HL-60/S4 (cell line): ENCODE data around the gene SF3B2.
"Not testable (repeated sequence)": the region's sequence is repeated elsewhere in the genome, so short reads cannot be mapped to it uniquely, and the experiment has no call there.

Experiments used
- in situ Hi-C: fragments of 300-500 bp; cut with MboI; formaldehyde crosslinking; loops from 2 replicates; pipeline ENCODE4 v1.14.3; 2022; ENCODE audit warnings: low sequenced_read_pairs

The SF3B2 gene

DNA sequence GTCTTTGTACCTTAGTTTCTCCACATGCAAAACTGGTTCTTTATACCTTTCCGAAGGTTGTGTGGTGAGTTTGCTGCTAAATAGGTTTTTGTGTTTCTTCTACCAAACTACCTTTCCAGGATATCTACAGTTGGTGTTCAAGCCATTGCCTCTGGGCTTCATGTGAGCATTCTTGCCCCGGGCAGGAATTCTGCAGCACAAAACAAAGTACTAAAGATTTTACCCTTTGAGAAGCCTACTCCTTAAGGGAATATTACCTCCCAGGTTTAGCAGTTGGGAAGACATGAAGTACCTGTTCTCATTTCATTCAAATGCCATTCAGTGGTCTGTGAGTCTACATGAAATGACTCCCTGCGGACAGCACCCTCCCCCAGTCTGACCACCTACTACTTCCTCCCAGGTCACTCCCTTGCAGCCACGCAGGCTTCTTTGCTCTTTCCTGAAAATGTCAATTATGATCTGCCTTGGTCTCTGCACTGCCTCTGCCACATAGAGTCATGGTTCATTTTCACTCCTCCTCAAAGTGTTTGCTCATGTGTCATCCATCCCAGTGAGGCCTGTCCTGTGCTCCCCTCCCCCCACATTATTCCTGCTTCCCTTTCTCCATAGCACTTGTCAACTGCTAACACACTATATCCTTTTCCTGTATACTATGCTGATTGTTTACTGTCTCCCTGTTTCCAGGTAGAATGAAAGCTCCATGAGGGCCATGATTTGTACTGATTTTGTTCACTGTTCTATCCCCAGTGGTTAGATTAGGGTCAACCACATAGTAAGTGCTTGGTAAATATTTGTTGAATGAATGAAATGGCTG lies 54.8 kb downstream of the SF3B2 start:
- in situ Hi-C loops: no loop called here

DNA sequence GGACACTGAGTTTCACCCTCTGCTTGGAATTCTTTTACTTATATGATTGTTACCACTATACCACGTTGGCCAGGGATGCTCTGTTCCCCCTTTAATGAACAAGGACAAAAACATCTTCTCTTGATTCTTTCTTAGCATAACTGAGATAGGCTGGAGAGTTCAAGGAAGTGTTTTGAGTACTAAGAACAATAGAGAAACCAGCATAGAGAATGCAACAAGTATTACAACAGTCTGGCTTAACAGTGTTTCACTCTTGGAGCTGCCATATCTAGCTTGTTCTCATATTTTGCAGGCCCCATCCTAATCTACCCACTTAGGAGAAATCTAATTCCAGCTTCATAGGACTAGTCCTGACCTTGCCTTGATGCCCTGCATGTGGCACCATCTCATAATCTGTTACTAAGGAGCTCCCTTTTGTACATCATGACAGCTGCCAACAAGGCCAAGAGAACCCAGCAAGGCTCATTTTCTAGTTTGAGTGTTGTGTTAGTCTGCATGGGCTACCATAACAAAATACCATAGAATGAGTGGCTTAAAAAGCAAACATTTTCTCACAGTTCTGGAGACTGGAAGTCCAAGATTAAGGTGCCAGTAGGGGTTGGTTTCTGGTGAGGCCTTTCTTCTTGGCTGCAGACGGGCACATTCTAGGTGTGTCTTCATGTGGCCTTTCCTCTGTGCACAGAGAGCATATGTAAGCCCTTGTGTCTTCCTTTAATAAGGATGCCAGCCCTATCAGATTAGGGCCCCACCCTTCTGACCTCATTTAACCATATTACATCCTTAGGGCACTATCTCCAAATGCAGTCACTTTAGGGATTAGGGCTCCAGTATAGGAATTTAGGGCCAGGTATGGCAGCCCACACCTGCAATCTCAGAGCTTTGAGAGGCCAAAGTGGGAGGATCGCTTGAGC lies 55.7 kb downstream of the SF3B2 start:
- in situ Hi-C loops: no loop called here

DNA sequence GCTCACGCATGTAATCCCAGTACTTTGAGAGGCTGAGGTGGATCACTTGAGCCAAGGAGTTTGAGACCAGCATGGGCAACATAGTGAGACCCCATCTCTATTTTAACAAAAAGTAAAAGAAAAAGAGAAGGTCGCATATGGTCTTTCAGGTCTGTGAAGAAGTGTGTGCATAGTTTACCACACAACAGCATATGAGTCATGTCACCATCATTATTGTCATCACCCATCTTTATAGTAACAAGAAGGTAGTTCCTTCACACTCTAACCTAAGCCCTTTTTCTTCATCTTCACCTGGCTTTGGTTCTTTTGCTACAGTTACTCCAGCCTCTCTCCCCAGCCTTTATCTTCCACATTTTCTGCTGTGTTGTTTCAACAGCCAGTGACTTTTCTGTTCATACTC lies 57.1 kb downstream of the SF3B2 start:
- in situ Hi-C loops: no loop called here

DNA sequence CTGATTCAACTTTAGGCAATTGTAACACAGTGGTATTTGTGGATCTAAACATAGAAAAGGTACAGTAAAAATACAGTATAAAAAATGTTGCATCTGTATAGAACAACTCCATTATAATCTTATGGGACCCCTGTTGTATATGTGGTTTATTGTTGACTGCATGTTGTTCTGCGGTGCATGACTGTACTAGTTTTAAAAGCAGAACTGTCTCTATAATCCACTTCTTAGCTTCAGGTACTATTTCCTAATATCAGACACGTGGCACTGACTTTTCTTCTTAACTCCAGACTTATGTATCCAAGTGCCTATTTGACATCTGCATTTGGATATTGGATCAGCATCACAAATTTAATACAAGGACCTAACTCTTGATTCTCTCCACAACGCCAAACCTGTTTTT lies 59.0 kb downstream of the SF3B2 start:
- in situ Hi-C loops: no loop called here

DNA sequence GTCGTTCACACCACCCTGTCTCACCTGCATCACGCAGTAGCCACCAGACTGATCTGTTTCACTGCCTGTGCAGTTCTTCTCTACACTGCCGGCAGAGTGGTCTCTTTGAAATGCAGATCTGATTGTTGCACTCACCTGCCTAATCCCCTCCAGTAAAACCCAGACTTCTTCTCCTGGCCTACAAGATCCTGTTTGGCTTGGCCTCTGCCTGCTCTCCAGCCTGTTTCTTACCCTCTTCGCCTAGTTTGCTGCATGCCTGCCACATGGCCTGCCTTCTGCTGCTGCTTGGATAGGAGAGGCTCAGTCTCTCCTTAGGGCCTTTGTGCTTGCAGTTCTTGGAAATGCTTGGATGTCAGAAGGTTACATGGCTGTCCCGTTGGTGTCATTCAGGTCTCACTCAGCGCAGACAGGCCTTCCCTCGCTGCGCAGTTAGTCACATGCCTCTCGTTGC lies 59.9 kb downstream of the SF3B2 start:
- in situ Hi-C loops: no loop called here

DNA sequence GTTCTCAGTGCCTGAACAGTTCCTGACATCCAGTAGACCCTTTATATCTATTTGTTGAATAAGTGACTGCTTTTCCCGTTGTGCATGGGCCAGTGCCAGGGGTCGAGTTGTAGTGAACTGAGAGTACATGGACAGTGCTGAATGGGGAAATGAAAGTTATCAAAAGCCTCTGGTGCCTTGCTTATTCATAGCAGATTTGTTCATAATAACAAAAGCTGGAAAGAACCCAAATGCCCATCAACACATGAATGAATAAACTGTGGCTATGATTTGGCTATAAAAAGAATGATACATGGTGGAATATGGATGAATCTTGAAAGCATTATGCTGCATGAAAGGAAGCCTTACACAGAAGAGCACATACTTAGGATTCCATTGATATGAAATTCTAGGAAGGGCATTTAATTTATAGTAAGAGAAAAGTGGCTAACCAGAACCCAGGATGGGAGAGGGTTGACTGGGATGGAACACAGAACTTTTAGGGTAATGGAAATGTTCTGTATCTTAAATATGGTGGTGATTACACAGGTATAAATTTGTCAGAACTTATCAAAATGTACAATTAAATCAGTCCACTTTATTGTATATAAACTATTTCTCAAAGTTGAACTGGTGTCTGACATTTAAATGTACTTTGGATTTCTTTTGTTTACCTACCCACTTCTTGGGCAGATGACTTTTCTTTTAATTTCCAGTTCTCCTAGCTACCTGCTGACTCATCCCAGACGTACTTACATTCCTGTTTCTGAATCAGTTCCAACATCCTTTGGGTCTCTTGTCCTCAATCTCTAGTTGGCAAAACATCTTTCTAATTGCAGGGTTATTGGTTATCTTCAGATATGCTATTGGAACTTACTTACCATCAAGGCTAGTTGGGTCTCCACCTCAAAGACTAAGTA lies 60.7 kb downstream of the SF3B2 start:
- in situ Hi-C loops: no loop called here

DNA sequence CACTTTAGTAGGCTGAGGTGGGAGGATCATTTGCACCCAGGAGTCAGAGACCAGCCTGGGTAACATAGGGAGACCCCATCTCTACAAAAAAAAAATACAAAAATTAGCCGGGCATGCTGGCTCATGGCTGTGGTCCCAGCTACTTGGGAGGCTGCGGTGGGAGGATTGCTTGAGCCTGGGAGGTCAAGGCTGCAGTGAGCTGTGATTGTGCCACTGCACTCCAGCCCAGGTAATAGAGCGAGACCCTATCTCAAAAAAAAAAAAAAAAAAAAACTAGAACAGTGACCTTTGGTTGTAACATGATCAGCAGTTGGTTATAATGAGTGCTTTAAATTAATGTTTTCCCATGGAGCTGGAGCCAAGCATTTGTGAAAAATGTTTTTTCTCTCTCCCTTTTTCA lies 62.8 kb downstream of the SF3B2 start:
- in situ Hi-C loops: not testable (repeated sequence)

DNA sequence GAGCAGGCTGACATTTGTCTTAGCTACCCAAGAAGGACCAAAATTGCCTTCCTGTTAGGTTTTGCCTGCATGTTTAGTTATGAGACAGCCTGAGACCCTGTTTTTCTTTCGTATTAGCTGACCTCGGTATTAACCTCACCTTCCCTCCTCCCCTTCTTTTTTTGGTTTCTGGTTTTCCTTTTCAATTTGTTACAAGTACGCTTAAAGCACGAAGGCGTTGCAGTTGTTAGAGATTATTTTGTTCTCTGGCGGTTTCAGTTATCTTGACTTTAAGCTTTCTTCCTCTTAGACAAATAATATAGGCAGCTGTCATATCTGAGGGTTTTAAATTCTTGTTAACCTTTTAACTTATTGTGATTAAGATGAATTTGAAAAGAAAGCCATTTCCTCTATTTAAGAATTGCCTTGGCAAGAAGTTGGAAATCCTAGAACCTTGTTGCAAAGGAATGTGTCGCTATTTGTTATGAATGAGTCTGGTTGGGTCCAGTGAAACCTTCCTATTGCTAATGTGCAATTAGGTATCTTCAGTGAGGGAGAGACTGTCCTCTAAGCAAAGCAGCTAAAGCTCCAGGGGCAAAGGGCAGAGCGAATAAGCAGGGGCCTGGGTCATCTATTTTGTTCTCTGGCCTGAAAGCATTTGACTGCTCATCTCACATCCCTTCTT lies 63.6 kb downstream of the SF3B2 start:
- in situ Hi-C loops: no loop called here

DNA sequence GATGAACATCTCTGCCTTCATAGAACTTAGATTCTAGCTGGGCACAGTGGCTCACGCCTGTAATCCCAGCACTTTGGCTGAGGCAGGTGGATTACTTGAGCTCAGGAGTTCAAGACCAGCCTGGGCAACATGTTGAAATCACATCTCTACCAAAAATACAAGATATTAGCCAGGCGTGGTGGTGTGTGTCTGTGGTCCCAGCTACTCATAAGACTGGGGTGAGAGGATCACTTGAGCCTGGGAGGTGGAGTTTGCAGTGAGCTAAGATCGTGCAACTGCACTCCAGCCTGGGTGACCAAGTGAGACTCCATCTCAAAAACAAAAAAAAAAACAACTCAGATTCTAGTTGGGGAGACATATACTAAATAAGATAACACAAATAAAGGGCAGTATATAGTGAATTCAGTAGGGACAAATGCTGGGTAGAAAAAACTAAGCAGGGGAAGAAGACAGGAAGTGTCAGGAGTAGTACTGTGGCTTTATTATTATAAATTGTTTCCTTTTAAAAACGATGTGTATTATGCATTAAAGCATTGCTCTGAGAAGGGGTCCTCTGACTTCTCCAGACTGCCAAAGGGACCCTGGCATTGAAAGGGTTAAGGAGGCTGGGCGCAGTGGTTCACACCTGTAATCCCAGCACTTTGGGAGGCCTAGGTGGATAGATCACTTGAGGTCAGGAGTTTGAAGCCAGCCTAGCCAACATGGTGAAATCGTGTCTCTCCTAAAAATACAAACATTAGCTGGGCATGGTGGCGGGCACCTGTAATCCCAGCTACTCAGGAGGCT lies 64.6 kb downstream of the SF3B2 start:
- in situ Hi-C loops: no loop called here

DNA sequence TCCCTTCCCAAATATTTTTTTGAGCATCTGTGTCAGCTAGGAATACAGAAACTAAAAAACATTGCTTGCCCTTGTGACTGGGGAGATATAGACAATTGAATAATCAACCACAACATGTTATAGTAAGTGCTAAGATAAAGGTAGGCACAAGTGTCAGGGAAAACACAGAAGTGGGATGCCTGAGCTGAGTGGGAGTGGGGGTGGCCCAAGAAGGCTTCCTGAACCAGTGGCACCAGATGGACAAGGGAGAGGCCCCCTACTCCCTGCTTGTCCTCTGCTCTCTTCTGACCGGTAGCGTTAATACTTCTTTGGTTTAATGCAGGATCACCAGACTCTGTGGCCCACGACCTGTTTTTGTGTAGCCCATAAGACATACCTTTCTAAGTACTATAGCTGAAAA lies 66.7 kb downstream of the SF3B2 start:
- in situ Hi-C loops: no loop called here
